Fibroblast of skin of left quadriceps (primary cell): ENCODE results near the gene LBX1.

Source experiments
- DNase-seq, 2 experiments: peaks; one replicate each; pipeline ENCODE4 v3.0.0-alpha.2; 2013; ENCODE audit warnings: low read depth in 2 of 2

LBX1 gene

GRCh38 chr10:101244321-101245050, 15.2 kb upstream of the LBX1 start:
- no peak for DNase-seq

- DNase-seq, result no peak
These were observed 12.8 kb upstream of the LBX1 start for GRCh38 chr10:101241840-101242707.

DNA sequence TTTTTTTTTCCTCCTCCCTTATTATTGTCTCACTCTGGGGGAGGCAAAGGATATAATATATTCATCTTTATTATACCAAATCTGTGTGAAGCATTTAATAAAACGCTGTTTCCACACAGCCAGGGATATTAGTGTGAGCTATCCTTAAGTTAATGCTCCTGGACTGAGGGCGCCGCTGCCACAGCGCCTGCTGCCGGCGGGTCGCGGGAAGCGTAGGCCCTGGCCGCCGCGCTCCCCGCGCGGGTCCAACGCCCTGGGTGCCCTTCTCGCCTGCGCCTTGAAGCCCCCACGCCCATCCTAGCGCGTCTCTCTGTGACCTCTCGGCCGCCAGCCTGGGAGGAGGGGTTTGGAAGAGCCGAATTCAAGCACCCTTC, 9.5 kb upstream of the LBX1 start:
- DNase-seq, result no peak

GRCh38 chr10:101237982-101238731, 8.9 kb upstream of the LBX1 start:
- no peak for DNase-seq

GRCh38 chr10:101237081-101237981, 8.1 kb upstream of the LBX1 start:
- no peak for DNase-seq

- DNase-seq, result no peak
These were observed 7.3 kb upstream of the LBX1 start for GRCh38 chr10:101236376-101237080.

GRCh38 chr10:101235766-101236165, 6.5 kb upstream of the LBX1 start:
- no peak for DNase-seq

DNA sequence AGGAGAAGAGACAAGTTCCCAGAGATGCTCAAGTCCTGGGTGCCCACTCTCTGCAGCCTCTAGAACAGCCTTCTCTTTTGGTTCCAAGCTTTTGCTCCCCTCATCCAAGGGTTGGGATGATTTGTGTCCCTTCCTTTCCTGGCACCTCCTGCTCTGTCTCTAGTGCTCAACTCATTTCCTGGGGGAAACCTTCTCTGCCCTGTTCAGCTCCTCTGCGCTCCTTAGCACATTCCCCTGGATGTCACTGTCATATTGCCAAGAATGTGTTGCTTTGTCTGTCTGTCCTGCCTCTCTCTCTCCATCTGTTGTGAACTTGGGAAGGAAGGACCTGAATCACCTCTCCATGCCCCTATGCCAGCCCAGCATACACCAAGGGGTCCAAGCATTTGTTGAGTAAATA, 5.1 kb upstream of the LBX1 start:
- DNase-seq, result no peak

GRCh38 chr10:101233863-101234262, 4.6 kb upstream of the LBX1 start:
- DNase-seq, result no peak

DNA sequence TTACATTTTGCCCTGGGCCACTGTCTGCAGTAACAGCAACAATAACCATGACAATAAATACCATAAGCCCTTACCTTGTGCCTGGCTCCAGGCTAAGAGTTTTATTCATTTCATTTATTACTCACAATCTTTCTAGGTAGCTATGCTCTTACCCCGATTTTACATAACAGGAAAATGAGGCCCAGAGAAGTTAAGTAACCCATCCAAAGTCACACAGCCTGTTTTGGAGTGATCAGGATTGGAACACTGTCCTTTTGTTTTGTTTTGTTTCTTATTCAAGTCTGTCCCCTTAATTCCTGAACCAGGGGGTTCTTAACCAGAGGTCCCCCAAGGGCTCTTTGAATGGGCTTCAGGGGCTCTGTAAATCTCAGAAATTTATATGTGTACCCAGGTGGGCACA, 4.2 kb upstream of the LBX1 start:
- no peak for DNase-seq

GRCh38 chr10:101231912-101232689, 2.8 kb upstream of the LBX1 start:
- no peak for DNase-seq

- no peak for DNase-seq
These were observed 1.8 kb upstream of the LBX1 start for GRCh38 chr10:101231092-101231491.

DNA sequence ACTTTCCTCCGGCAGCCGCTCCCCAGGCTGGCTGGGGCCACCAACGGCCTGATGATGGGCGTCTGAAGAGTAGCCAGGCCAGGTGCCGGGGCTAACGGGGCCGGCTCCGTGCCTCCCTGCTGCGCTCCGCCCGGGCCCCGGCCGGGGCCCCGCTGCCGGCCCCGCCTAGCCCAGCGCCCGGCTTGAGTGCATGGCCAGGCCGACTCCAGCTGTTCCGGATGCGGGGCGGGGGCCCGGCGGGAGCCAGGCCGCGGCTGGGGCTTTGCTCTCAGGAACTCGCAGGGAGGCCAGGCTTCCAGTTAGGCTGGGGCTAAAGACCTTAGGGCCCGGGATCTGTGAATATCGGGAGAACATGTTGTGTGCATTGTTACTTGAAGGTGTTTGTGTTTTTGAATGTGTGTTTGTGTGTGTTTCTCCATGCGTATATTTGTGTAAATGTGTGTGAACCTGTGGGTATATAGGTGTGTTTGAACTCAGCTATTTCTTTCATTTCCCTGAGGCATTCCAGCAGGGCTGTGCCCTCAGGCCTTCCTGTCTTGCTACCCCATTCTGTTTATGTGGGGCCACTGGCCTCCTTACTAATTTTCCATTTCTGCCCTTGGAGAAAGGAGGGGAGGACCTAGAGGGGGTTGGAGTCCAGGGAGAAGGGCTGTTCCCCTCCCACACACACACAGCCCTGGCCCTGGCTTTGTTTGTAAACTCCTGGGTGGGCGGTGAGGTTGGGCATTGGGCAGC, 1.1 kb upstream of the LBX1 start:
- DNase-seq, result no peak

DNA sequence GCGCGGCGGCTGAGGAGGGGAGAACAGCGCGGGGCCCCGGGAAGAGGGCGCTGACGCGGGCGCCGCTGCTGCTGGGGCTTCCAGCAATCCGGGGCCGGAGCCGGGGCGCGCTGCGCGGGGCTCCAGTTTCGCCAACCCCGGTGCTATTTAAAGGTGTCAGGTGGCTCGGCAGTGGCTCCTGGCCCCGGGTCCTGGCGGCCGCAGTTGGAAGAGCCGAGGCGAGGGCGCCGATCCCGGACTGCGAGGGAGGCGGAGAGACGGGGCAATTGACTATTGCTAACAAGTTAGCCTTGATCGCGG, 347 bp downstream of the LBX1 start:
- DNase-seq, result no peak

DNA sequence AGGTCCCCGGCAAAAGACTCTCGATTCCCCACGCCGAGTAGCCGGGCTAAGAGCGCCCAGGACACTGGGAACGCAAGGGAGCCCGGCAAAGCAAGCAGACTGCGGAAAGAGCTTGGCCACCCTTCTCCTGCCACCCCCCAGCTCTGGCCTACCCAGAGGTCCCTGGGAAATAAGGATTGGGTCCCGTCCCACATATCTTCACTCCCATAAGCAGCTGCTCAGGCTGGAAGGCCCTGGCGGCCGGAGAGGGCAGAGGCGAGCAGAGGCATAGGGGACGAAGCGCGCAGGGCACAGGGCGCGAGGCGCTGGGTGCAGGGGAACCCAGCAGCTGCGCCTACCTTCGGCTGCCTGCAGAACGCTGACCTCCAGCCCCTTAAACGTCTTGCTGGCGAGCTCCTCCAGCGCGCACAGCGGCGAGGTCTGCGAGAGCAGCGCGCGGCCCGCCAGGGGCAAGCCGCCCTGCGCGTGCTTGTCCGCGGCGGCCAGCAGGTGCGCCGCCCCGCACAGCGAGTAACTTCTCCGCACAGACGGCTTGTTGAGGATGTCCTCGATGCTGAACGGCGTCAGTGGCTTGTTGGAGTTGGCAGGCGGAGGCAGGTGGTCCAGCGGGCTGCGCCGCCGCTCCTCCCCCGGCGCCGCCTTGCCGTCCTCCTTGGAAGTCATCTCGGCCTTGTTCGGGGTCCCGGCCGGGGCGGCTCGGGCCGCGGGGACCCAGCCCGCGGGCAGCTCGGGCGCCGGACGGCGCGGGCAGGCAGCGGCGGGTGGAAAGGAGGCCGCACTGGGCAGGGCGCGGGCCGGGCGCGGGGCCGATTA, 904 bp downstream of the LBX1 start:
- no peak for DNase-seq

- no peak for DNase-seq
These were observed 1.7 kb downstream of the LBX1 start for GRCh38 chr10:101227429-101228152.

- no peak for DNase-seq
These were observed 2.5 kb downstream of the LBX1 start for GRCh38 chr10:101226491-101227428.
